H1 (cell line): ENCODE data around the gene ZNF212. TPM values are rescaled to one million over a fixed set of nuclear protein-coding genes. Genes with fewer than 3 reads are reported as not detected.

Experiments
- CTCF ChIA-PET: fragments of 300-600 bp; sonication (Branson Sonifier 250); formaldehyde crosslinking; loops from one replicate; lab custom pipeline; 2021; ENCODE audit not compliant: partially characterized antibody; lab: Charles Lee
- POLR2A ChIA-PET: fragments of 300-600 bp; sonication (Branson Sonifier 250); formaldehyde crosslinking; loops from one replicate; lab custom pipeline; 2021; ENCODE audit warnings: inconsistent platforms; ENCODE audit not compliant: partially characterized antibody; lab: Charles Lee
- DNase-seq, 2 experiments: peaks; one replicate each; pipeline versions ENCODE4 v3.0.0 to v3.0.0-alpha.2; 2010 to 2022; ENCODE audit warnings: low spot score in 2 of 2, low read depth in 1 of 2, mixed read lengths in 1 of 2
- FAIRE-seq: peaks from 2 replicates; lab custom pipeline; 2011; peaks lifted over from hg19 to GRCh38; lab: Jason Lieb, UNC
- H2AFZ ChIP-seq: 2 replicates; pipeline ENCODE4 v1.8.1; 2012; ENCODE audit warnings: low read length, inconsistent platforms
- H2AK5ac ChIP-seq: 2 replicates; pipeline ENCODE4 v1.6.1; 2013; ENCODE audit warnings: low read depth, low read length
- H2BK120ac ChIP-seq: replicated peaks from 2 replicates; pipeline ENCODE3; 2013; ENCODE audit warnings: low read depth, low read length, inconsistent platforms
- H2BK12ac ChIP-seq: 2 replicates; pipeline ENCODE4 v1.6.1; 2013; ENCODE audit warnings: low read depth, low read length
- H2BK15ac ChIP-seq: 2 replicates; pipeline ENCODE4 v1.6.1; 2013; ENCODE audit warnings: low read length
- H2BK20ac ChIP-seq: 2 replicates; pipeline ENCODE4 v1.6.1; 2013; ENCODE audit warnings: low read length
- H2BK5ac ChIP-seq: 2 replicates; pipeline ENCODE4 v1.6.1; 2013; ENCODE audit warnings: low read depth, low read length
- H3K14ac ChIP-seq: 2 replicates; pipeline ENCODE4 v1.6.1; 2013; ENCODE audit warnings: inconsistent platforms; ENCODE audit not compliant: insufficient read length
- H3K18ac ChIP-seq: 2 replicates; pipeline ENCODE4 v1.6.1; 2013; ENCODE audit warnings: low read length; ENCODE audit errors: extremely low read depth
- H3K23ac ChIP-seq: 2 replicates; pipeline ENCODE4 v1.6.1; 2013; ENCODE audit warnings: inconsistent platforms; ENCODE audit not compliant: insufficient read length
- H3K23me2 ChIP-seq: 2 replicates; pipeline ENCODE4 v1.6.1; 2013; ENCODE audit warnings: low read depth, low read length
- H3K27ac ChIP-seq: 2 replicates; pipeline ENCODE4 v1.6.1; 2011; ENCODE audit warnings: low read depth, low read length, inconsistent platforms
- H3K27me3 ChIP-seq, 4 experiments: replicated peaks in 1 of 4; 1 replicate in 1 of 4; 2 replicates in 3 of 4; pipeline versions ENCODE4 v1.6.1 to v1.8.1; 2011 to 2013; ENCODE audit warnings: low read length in 3 of 4, mild to moderate bottlenecking in 3 of 4, inconsistent platforms in 2 of 4, mixed read lengths in 2 of 4, moderate library complexity in 1 of 4; ENCODE audit not compliant: control insufficient read depth in 3 of 4, insufficient read depth in 3 of 4; ENCODE audit errors: extremely low read depth in 1 of 4
- H3K36me3 ChIP-seq, 4 experiments: 2 replicates each; pipeline versions ENCODE4 v1.6.1 to v1.8.1; 2011 to 2013; ENCODE audit warnings: mild to moderate bottlenecking in 4 of 4, low read length in 3 of 4, moderate library complexity in 2 of 4, control low read depth in 1 of 4, inconsistent platforms in 1 of 4; ENCODE audit not compliant: insufficient read depth in 4 of 4, control insufficient read depth in 2 of 4
- H3K4ac ChIP-seq: replicated peaks from 2 replicates; pipeline ENCODE3; 2013; ENCODE audit warnings: low read length, low read depth, mixed read lengths, inconsistent platforms; ENCODE audit not compliant: insufficient read length
- H3K4me1 ChIP-seq, 4 experiments: replicated peaks in 1 of 4; 1 replicate in 1 of 4; 2 replicates in 3 of 4; pipeline versions ENCODE4 v1.6.1 to v1.8.1; 2011 to 2013; ENCODE audit warnings: low read length in 3 of 4, inconsistent platforms in 2 of 4, mixed read lengths in 1 of 4; ENCODE audit not compliant: insufficient read depth in 4 of 4, control insufficient read depth in 3 of 4
- H3K4me2 ChIP-seq, 2 experiments: 2 replicates each; pipeline versions ENCODE4 v1.6.1 to v1.8.1; 2011 to 2013; ENCODE audit warnings: low read depth in 2 of 2, low read length in 2 of 2, control low read depth in 1 of 2, inconsistent platforms in 1 of 2, mild to moderate bottlenecking in 1 of 2; ENCODE audit not compliant: insufficient read depth in 1 of 2
- H3K4me3 ChIP-seq, 4 experiments: fragments of 200-600, 300-600 bp in 1 of 4; sonication (generic), shearing (Covaris generic), sonication (Bioruptor Twin) in 1 of 4; 2 replicates each; pipeline versions ENCODE4 v1.5.1 to v1.8.1; 2011 to 2016; ENCODE audit warnings: low read length in 4 of 4, low read depth in 3 of 4, control low read depth in 2 of 4, inconsistent platforms in 2 of 4, mild to moderate bottlenecking in 2 of 4, mixed read lengths in 1 of 4, moderate library complexity in 1 of 4; ENCODE audit not compliant: insufficient read depth in 2 of 4; ENCODE audit errors: extremely low read depth in 1 of 4
- H3K56ac ChIP-seq: replicated peaks from 2 replicates; pipeline ENCODE3; 2013; ENCODE audit warnings: low read depth, mild to moderate bottlenecking, mixed read lengths, low read length, inconsistent platforms; ENCODE audit not compliant: insufficient read length
- H3K79me1 ChIP-seq: 2 replicates; pipeline ENCODE4 v1.6.1; 2013; ENCODE audit warnings: low read depth, low read length, control low read depth
- H3K79me2 ChIP-seq, 2 experiments: 2 replicates each; pipeline versions ENCODE4 v1.6.1 to v1.8.1; 2012 to 2013; ENCODE audit warnings: low read length in 2 of 2, mild to moderate bottlenecking in 2 of 2, inconsistent platforms in 1 of 2; ENCODE audit not compliant: insufficient read depth in 2 of 2, control insufficient read depth in 1 of 2
- H3K9ac ChIP-seq, 4 experiments: replicated peaks in 1 of 4; 1 replicate in 1 of 4; 2 replicates in 3 of 4; pipeline versions ENCODE4 v1.6.1 to v1.8.1; 2011 to 2013; ENCODE audit warnings: low read depth in 3 of 4, low read length in 3 of 4, control low read depth in 2 of 4, mild to moderate bottlenecking in 2 of 4, moderate library complexity in 2 of 4, inconsistent platforms in 1 of 4; ENCODE audit errors: extremely low read depth in 1 of 4
- H3K9me3 ChIP-seq, 2 experiments: 2 replicates each; pipeline versions ENCODE4 v1.6.1 to v1.8.1; 2012 to 2013; ENCODE audit warnings: mild to moderate bottlenecking in 2 of 2, moderate library complexity in 2 of 2, control low read depth in 1 of 2, inconsistent platforms in 1 of 2, low read depth in 1 of 2, low read length in 1 of 2, mixed read lengths in 1 of 2; ENCODE audit not compliant: insufficient read depth in 2 of 2
- H4K20me1 ChIP-seq, 2 experiments: replicated peaks in 1 of 2; 2 replicates each; pipeline versions ENCODE3 to v1.8.1; 2011 to 2013; ENCODE audit warnings: inconsistent platforms in 2 of 2, low read length in 2 of 2, mild to moderate bottlenecking in 1 of 2; ENCODE audit not compliant: insufficient read depth in 2 of 2, control insufficient read depth in 1 of 2
- H4K5ac ChIP-seq: 2 replicates; pipeline ENCODE4 v1.6.1; 2013; ENCODE audit warnings: low read length, low read depth, mixed read lengths, inconsistent platforms; ENCODE audit not compliant: insufficient read length
- H4K8ac ChIP-seq: 2 replicates; pipeline ENCODE4 v1.8.0; 2013; ENCODE audit warnings: mild to moderate bottlenecking, moderate library complexity, low read length, inconsistent platforms; ENCODE audit not compliant: insufficient read depth; ENCODE audit errors: extremely low read depth
- H4K91ac ChIP-seq: replicated peaks from 2 replicates; pipeline ENCODE3; 2013; ENCODE audit warnings: low read length, mixed read lengths, inconsistent platforms; ENCODE audit not compliant: insufficient read length
- BRCA1 ChIP-seq: IDR thresholded peaks from 2 replicates; pipeline ENCODE4 v1.6.1; 2012; ENCODE audit warnings: low read depth, low read length, improper control_type of control experiment
- CHD1 ChIP-seq: IDR thresholded peaks from 2 replicates; pipeline ENCODE4 v1.6.1; 2012; ENCODE audit warnings: low read depth, low read length, improper control_type of control experiment
- EGR1 ChIP-seq: IDR thresholded peaks from 2 replicates; pipeline ENCODE4 v1.6.1; 2011; ENCODE audit warnings: low read depth, low read length, borderline replicate concordance
- EP300 ChIP-seq, 2 experiments: IDR thresholded peaks; 1 replicate in 1 of 2; 2 replicates in 1 of 2; pipeline ENCODE4 v1.6.1; 2011 to 2012; ENCODE audit warnings: low read depth in 2 of 2, low read length in 2 of 2, mild to moderate bottlenecking in 2 of 2, borderline replicate concordance in 1 of 2, inconsistent platforms in 1 of 2, moderate library complexity in 1 of 2
- JUND ChIP-seq: IDR thresholded peaks from 2 replicates; pipeline ENCODE4 v1.6.1; 2011; ENCODE audit warnings: mild to moderate bottlenecking, improper control_type of control experiment, low read length
- KDM1A ChIP-seq: fragments of 200-600, 300-600 bp; sonication (generic); IDR thresholded peaks from 2 replicates; pipeline ENCODE4 v1.7.1; 2016; ENCODE audit warnings: mild to moderate bottlenecking, low read length, borderline replicate concordance
- MAFK ChIP-seq: IDR thresholded peaks from 2 replicates; pipeline ENCODE4 v1.6.1; 2012; ENCODE audit warnings: low read depth, mild to moderate bottlenecking, improper control_type of control experiment, low read length
- NANOG ChIP-seq: IDR thresholded peaks from 2 replicates; pipeline ENCODE4 v1.6.1; 2011; ENCODE audit warnings: low read length, low read depth, mild to moderate bottlenecking, inconsistent platforms; ENCODE audit not compliant: insufficient read depth, poor library complexity, severe bottlenecking
- RAD21 ChIP-seq, 2 experiments: IDR thresholded peaks in 1 of 2; conservative IDR thresholded peaks in 1 of 2; 2 replicates each; pipeline ENCODE4 v1.6.1; 2011; ENCODE audit warnings: low read depth in 2 of 2, low read length in 2 of 2, improper control_type of control experiment in 1 of 2, inconsistent platforms in 1 of 2, mild to moderate bottlenecking in 1 of 2, moderate library complexity in 1 of 2
- SP1 ChIP-seq: IDR thresholded peaks from 2 replicates; pipeline ENCODE4 v1.6.1; 2011; ENCODE audit warnings: low read depth, low read length
- TAF7 ChIP-seq: optimal IDR thresholded peaks from 2 replicates; pipeline ENCODE3; 2011; ENCODE audit warnings: low read depth, mild to moderate bottlenecking, inconsistent platforms, low read length, moderate library complexity, borderline replicate concordance
- TBP ChIP-seq: IDR thresholded peaks from 2 replicates; pipeline ENCODE4 v1.6.1; 2011; ENCODE audit warnings: low read depth, low read length, improper control_type of control experiment
- TCF12 ChIP-seq: IDR thresholded peaks from 2 replicates; pipeline ENCODE4 v1.6.1; 2011; ENCODE audit warnings: low read depth, mild to moderate bottlenecking, low read length
- WGBS, 2 experiments: shearing (Covaris generic) in 1 of 2; methylation state at CpG; one replicate each; pipeline versions ENCODE4 v1.1.6 to v1.1.7; 2013 to 2015; ENCODE audit warnings: low lambda C conversion rate in 2 of 2, mixed read lengths in 2 of 2, inconsistent platforms in 1 of 2, low coverage in 1 of 2, missing lambda C conversion rate in 1 of 2; ENCODE audit not compliant: insufficient replicate concordance in 2 of 2, insufficient coverage in 1 of 2, insufficient read length in 1 of 2; ENCODE audit errors: extremely low coverage in 1 of 2, missing lambda C conversion rate in 1 of 2; 5-methylcytosine and 5-hydroxymethylcytosine counted together
- polyA plus RNA-seq, 7 experiments: library from polyadenylated mRNA; depleted of rRNA in 3 of 7; stranded (reverse) in 5 of 7; unstranded in 2 of 7; fragments of >200 nt in 5 of 7; fragments of 200-250 nt in 2 of 7; gene quantifications; 1 replicate in 5 of 7; 2 replicates in 1 of 7; 4 replicates in 1 of 7; pipeline versions ENCODE4 v1.2.1 to v1.2.3, GENCODE V29; 2011 to 2013; ENCODE audit warnings: missing spikeins in 2 of 7, mixed read lengths in 2 of 7
- total RNA-seq: library from RNA; stranded (reverse); fragmentation: NEBNext Ultra II Directional; extraction: Animal tissue kit (Norgen Biotek cat#: 25700); gene quantifications from 2 replicates; pipeline ENCODE4 v1.2.1, GENCODE V29; 2021

The ZNF212 gene
- total and polyA plus RNA-seq, 2 of the 8 experiments (the other 6 are each of a cell fraction or from before 2014, with no cell fraction given) = 6.7 to 19.3 TPM

GRCh38 chr7:149237502-149237901 is 1.9 kb upstream of the ZNF212 start:
- Histone ChIP-seq H3K79me2 (peaks cover 0 to 26% of the 10 kb centered on the region in 2 experiments; a peak in 3 of 4 replicates), H2BK12ac (no peak overlapping the region), H3K23me2 (no peaks in the 10 kb centered on the region; the same call in 1 of the 2 replicates), H2BK5ac (no peak overlapping the region), H2AFZ (no peak overlapping the region), H3K14ac (no peak overlapping the region), H3K36me3 (no peaks in the 10 kb centered on the region), H3K9me3 (no peaks in the 10 kb centered on the region), H3K56ac (no peak overlapping the region), H3K27ac (no peak overlapping the region), H4K5ac (no peak overlapping the region), H3K18ac (no peak overlapping the region), H3K9ac (no peak overlapping the region), H2BK120ac (no peak overlapping the region), H3K4me2 (no peak overlapping the region), H3K4ac (no peak overlapping the region), H3K4me3 (no peak overlapping the region), H3K27me3 (peaks cover 0 to 1% (median 0%) of the 10 kb centered on the region in 4 experiments; a peak in 1 of 7 replicates), H3K4me1 (peaks cover 0 to 5% (median 2%) of the 10 kb centered on the region in 4 experiments; a peak in 2 of 7 replicates), H2BK15ac (no peak overlapping the region), H2AK5ac (no peak overlapping the region), H4K91ac (no peak overlapping the region)
- no peak for FAIRE-seq
- WGBS, 2 experiments = 87% methylated on average over 7 of the region's 7 CpGs; no CpG with 5 or more reads in 1 of the 2 experiments
- ChIA-PET POLR2A (interaction anchor here (0.9 to 1.4 kb wide), 2 partner anchors 9 to 72 kb away, joined by 3 to 5 read pairs; no protein-coding TSS in a partner anchor), CTCF (no interaction called here)
- DNase-seq = no peak
- no peak for TF ChIP-seq SP1
- no peak for TF ChIP-seq CHD1
- TF ChIP-seq MAFK = no peak
- TF ChIP-seq BRCA1 = no peak
- TF ChIP-seq KDM1A = no peak
- no peak for TF ChIP-seq EP300 (IDR thresholded peaks at IDR 0.05; ENCODE audit: borderline replicate concordance in 1 of 2, low read depth in 2 of 2, low read length in 2 of 2)
- no peak for TF ChIP-seq TCF12
- no peak for TF ChIP-seq JUND
- TF ChIP-seq NANOG = no peak
- TF ChIP-seq TAF7 = no peak
- TF ChIP-seq TBP = no peak
- no peak for TF ChIP-seq EGR1
- no peak for TF ChIP-seq RAD21 (IDR thresholded peaks at IDR 0.05 in 1 of 2, conservative IDR thresholded peaks at IDR 0.05 in 1 of 2; ENCODE audit: low read depth in 2 of 2, low read length in 2 of 2)
- TF ChIP-seq, all 59 proteins: peak for 0
- Histone ChIP-seq H3K79me1 (peaks cover 4% of the 10 kb centered on the region; the same call in 1 of the 2 replicates), H2BK20ac (no peak overlapping the region), H4K8ac (no peak overlapping the region), H4K20me1 (no peaks in the 10 kb centered on the region), H3K23ac (no peak overlapping the region)
